Epidermal melanocyte (primary cell): ENCODE data around the gene ELP1.

Experiments used
- DNase-seq: peaks from one replicate; pipeline ENCODE4 v3.0.0; 2011; ENCODE audit warnings: low spot score; ENCODE audit not compliant: insufficient read length

The ELP1 gene

DNA sequence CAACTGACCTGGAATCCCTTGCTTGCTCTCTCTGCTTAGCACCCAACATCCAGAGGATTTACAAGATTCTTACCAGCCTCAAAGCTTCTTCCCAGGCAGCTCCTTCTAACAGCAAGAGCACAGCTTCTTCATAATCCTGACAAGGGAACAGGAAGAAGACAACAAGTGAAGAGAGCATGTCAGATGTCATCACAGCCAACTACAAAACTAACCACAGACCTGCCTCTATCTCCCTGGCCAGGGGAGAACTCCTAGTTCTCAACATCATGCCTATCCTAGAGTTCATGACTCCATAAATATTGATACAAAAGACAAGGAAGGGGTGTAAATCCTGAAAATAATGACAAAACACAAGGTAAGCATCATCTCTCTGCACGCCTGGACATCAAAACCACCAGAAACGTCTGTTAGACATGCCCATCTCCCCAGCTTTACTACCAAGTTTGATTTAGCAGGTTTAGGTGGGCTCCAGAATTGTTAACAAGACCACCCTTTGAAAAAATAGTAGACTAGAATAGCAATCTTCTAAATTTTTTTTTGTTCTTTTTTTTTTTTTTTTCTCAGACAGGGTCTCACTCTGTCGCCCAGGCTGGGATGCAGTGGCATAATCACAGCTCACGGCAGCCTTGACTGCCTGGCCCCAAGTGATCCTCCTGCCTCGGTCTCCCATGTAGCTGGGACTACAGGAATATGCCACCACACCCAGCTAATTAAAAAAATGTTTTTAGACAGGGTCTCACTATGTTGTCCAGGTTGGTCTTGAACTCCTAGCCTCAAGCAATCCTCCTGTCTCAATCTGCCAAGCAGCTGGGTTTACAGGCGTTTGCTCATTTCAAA, 51.7 kb downstream of the ELP1 start:
- DNase-seq, result no peak

GRCh38 chr9:108880738-108881316, 53.1 kb downstream of the ELP1 start:
- no peak for DNase-seq

DNA sequence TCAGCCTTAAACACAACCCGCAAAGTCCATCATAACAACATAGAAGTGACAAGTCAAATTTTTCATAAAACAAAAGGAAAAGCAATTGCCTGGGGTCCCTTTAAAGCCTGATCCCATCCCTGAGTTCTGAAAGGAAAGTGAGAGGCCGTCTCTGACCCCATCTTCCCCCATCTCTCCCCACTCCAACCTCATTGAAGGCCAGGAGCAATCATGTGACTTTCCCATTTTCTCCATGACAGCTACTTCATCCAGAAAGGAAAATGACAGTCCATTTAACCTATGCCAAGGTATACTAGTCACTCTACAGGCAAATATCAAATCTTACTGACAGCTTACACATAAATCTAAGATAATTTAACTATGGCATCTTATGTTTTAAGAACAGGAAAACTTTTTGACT, 56.4 kb downstream of the ELP1 start:
- no peak for DNase-seq

DNA sequence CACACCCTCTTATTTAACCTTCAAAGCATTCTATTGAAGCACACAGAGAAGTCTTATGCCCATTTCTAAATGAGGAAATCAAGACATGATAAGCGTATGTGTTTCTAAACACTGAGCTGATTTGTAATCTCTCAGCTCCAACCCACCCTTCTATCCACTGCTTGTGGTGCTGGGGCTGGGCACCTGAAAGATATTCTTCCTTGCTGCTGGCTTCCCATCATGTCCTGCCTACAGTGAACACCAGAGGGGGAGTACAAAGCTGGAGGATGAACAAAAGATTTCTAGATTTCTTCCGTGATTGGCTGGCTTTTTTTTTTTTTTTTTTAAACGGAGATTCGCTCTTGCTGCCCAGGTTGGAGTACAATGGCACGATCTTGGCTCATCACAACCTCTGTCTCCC, 57.5 kb downstream of the ELP1 start:
- no peak for DNase-seq

DNA sequence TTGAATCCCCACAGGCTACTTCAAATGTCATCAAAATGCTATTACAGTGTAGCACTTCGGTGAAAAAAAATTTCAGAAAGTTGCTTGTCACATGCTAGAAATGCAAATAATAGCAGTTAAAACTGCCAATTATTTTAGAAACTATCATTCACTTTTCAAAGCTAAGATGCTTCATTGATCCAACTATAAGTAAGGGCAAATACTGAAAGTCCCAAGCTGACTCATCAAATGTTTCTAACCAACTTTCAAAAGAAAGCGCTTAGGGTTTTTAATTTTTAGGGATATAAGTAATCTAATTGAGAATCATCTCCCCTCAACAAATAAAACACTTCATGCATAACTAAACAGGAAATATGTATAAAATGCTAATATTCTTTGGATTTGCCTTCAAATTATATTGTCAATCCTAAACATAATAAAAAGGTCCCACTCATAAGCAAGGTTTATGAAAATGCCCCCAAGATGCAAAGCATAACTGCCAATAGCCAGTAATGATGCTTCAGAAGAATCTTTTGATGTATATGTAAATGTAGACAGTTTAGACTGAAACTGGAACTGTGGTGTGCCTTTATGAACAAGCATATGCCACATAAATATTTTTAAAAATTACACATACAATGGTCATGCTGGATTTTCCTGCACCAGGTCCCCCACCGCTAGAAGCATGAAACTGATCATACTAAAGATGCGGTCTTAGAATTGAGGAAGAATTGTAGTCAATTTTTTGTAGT, 59.7 kb downstream of the ELP1 start:
- DNase-seq, result no peak

DNA sequence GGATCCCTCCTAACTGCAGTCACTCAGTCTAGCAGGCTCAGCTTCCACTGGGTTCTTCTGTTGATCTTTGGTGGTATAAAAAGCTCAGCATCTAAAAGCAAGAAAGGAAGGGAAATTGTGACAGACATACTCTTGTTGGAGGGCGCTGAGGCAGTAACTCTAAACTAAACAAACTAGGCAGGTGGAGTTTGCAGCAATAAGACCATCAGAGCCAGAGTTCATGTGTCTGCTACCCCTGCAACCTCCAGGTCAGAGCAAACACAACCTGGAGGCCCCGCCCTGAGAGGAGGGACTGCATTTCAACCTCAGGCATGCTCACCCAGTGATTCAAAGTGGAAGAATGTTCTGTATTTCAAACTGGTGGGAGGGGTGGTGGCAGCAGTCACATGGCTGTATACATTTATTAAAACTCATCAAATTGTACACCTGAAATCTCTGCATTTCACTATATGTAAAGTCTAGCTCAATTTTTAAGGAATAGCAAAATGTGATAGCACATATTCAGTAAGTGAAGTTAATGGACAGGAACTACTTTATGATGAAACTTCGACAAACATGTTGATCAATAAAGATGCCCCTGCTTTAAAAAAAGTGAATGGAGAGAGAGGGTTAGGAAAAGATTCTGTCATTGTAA, 64.7 kb downstream of the ELP1 start:
- DNase-seq, result no peak

DNA sequence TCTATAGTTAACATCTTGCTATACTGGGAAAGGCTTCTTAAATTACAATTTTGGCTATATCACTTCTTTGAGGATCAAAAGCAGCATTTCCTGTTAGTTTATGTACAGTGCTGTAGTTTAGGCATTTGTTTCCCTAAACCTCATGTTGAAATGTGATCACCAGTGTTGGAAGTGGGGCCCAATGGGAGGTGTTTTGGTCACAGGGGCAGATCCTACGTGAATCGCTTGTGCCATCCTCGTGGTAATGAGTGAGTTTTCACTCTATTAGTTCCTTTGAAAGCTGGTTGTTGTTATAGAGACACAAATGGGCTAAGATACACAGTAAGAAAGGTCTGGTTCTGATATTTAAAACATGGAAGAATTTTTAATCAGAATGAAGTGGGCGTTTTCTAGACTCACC, 66.1 kb downstream of the ELP1 start:
- DNase-seq, result no peak

DNA sequence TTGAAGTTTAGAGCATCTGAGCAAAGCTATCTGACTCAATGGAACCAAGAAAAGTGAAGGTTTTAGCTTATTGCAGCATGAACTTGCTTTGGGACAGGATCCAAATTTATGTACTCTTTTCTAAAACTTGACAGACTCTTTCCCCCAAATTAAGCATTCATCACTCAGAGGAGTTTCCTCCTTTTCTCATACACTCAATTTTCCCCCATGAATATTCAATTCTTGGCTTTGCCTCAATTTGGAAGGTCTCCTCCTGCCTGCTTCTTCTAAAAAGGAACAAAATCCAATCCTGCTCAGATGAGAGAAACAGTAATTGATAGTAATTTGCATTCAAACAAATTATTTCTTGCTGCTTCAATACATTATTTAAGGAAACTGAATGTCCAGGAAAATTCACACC, 66.8 kb downstream of the ELP1 start:
- DNase-seq, result no peak

GRCh38 chr9:108866001-108866420, 67.9 kb downstream of the ELP1 start:
- DNase-seq, result no peak

DNA sequence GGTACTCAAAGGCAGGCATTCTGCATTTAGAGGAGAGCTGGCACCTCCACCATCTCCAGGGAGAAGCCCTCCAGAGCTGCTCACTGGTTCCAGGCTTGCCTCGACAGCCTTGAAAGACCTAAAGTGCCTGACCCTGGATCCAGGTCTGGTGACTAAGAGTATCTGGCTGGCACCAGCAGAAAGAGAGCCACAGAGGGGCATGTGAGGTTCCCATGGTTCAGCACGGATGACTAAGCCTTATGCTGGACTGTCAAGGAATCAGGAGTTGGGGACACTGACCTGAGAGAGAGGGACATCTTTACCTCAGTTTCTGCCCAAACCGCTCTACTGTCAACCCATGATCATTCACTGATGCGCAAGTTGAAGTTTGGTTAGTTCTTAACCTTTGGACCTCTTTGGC, 68.9 kb downstream of the ELP1 start:
- no peak for DNase-seq

- DNase-seq, result no peak
Observed at GRCh38 chr9:108864446-108864845, 69.5 kb downstream of the ELP1 start.

- DNase-seq, result peak; percentile 37
Observed at GRCh38 chr9:108863891-108864290, 70.0 kb downstream of the ELP1 start.

DNA sequence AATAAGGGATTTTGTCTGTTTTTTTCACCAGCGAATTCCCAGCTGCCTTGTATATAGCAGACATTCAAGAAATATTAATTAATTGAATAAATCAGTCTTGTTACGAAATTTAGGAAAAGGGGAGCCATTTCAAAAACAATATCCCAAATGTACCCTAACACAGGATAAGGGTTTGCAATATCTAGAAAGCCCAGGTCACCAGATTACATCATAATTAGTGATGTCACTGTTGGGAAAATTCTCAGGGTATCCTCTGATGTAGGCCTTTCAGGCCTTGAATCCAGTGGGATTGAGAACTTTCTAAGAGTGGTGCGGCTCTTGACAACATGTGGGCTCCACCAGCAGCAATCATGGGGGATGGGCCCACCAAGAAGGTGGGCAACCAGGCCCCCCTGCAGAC, 71.9 kb downstream of the ELP1 start, which contains the start of gene ACTL7A:
TSS of gene ACTL7A (plus strand) at position 270 of the 400 bp plus-strand sequence. CDS start at position 327, 57 bp downstream.
- DNase-seq, result no peak

- DNase-seq, result no peak
Observed at GRCh38 chr9:108861464-108861863, 72.5 kb downstream of the ELP1 start.

GRCh38 chr9:108860764-108861163, 73.2 kb downstream of the ELP1 start:
- no peak for DNase-seq

GRCh38 chr9:108860354-108860753, 73.6 kb downstream of the ELP1 start:
- DNase-seq, result no peak

- no peak for DNase-seq
Observed at GRCh38 chr9:108859459-108860114, 74.3 kb downstream of the ELP1 start.

GRCh38 chr9:108857572-108857971, 76.4 kb downstream of the ELP1 start:
- no peak for DNase-seq

DNA sequence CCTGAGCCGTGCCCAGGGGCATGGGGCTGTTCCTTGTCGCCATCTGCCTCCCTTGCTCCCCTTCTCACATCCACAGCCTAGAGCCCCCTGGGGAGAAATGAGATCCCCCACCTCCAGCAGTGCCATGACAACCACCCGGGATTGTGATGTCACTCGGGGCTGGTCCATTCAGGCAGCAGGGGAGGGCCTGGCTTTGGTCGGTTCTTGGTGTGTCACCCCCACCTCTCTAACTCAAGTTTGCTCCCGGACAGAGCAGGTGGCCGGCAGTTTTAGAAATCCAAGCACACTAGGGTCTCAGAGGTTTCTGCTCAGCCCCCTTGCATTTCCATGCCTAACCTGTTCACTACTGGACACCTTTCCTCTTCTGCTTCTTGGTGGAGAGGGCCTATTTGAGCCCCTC, 78.0 kb downstream of the ELP1 start, which contains the start of gene ACTL7B:
TSS of gene ACTL7B (minus strand) at position 99 of the 400 bp plus-strand sequence. CDS start at position 43, 56 bp downstream.
- DNase-seq, result no peak

- DNase-seq, result no peak
Observed at GRCh38 chr9:108855529-108855886, 78.4 kb downstream of the ELP1 start.
